Right renal pelvis (tissue), 4 donors: ENCODE measurements around the gene MID1. TPM values are rescaled to one million over a fixed set of nuclear protein-coding genes. Genes with fewer than 3 reads are reported as not detected.

ENCODE experiments used
- DNase-seq, 4 donors: peaks; one replicate each; pipeline ENCODE4 v3.0.0-alpha.2; 2013; ENCODE audit warnings: low read depth in 4 of 4, low spot score in 3 of 4, missing footprints in 1 of 4
- polyA plus RNA-seq, 4 donors: library from polyadenylated mRNA; unstranded; fragments of 120-200 nt; gene quantifications; one replicate each; pipeline ENCODE4 v1.2.1, GENCODE V29; 2013; ENCODE audit not compliant: insufficient read length in 4 of 4

The MID1 gene
- polyA plus RNA-seq, 4 donors = 23.0 to 30.2 (median 24.5) TPM

DNA sequence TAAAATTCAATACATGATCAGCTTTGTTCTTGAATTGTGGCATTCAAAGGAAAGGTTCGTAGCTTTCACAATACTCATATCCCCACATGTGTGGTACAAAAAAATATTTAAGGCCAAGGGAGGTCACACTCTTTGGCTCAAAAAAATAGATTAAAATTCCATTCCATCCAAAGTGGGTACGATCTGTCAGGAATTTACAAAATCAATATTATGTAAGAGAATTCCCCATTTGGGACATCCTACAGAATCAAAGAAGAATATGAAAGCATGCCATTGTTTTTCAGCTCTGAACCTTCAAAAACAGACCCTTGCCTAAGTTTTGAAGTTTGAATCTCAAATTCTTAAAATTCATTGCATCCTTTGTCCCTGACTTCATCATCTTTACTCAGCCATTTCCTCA is 85.8 kb downstream of the MID1 start:
- no peak for DNase-seq

- no peak for DNase-seq
These were observed 86.6 kb downstream of the MID1 start for GRCh38 chrX:10533696-10534365.

GRCh38 chrX:10531927-10532326 is 88.5 kb downstream of the MID1 start:
- DNase-seq = no peak

DNA sequence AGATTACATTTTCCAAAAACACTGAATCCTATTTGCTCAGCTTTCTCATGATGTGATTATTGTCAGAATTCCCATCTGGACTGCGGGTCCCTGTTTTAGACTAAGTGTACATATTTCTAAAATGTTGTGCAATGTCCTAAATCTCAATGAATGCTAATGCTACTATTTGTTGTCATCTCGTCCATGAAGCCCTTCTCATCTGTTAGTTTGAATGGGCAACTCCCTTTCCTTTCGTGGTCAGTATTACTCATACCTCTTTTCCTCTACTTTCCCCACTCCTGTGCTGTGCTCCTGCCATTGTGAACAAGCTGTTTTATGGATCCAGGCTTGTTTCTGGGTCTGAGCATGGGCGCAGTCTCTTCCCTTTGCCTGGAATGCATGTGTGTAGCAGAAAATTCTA is 91.0 kb downstream of the MID1 start:
- DNase-seq = no peak

GRCh38 chrX:10526451-10526850 is 93.9 kb downstream of the MID1 start:
- no peak for DNase-seq

GRCh38 chrX:10525381-10526120 is 94.8 kb downstream of the MID1 start:
- DNase-seq = no peak

DNA sequence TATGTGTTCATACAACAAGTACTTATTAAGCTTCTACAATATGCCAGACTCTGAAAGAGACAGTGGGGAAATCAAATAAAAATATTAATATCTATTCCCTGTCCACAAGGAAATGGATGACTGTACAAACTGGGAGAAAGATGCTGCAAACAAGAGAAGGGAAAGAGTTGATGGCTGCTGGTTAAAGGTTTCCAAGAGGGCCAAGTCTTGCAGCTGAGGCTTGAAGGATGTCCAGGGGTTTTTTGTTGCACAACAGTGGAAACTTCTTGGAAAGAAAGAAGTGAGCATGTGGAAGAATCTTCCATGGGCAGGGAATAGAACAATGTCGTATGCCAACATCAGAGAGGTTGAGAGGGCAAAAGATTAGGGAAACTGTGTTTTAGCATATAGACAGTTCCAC is 95.8 kb downstream of the MID1 start:
- DNase-seq = no peak

DNA sequence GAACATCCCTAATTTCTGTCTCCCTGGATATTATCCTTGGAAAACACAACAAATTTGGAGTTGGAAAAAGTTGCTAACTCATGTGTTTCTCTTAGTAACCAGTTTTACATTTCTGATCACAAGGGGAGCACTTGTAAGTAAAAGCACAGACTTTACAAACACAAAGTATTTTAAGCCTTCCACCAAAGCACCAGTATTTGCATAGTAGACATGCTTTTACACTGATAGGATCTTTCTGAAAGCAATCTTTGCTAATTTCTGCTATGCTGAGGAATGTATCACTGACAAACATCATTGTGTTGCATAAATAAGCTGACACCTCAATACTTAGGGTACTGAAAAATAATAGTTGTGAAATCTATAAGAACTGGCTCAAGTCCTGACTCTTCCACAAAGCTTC is 100.6 kb downstream of the MID1 start:
- DNase-seq = no peak

- no peak for DNase-seq
These were observed 101.1 kb downstream of the MID1 start for GRCh38 chrX:10519278-10519677.

DNA sequence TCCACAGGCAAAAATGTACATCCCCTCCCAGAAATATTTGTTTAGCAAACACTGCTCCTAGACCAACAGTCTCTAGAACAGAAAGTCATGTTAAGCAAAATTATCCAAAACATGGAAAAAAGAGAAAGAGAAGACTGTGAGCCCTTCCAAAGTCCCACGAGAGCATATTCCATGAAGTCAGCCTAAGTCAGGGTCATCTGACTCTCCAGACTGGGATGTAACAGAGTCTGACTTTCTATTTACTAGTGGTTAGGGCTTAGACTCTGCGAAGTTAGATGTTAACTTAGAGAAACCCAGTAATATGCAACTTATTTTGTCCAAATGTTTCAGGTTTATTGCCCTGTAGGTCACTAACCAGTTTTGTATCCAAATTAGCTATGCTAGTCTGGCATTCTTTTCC is 102.3 kb downstream of the MID1 start:
- no peak for DNase-seq

DNA sequence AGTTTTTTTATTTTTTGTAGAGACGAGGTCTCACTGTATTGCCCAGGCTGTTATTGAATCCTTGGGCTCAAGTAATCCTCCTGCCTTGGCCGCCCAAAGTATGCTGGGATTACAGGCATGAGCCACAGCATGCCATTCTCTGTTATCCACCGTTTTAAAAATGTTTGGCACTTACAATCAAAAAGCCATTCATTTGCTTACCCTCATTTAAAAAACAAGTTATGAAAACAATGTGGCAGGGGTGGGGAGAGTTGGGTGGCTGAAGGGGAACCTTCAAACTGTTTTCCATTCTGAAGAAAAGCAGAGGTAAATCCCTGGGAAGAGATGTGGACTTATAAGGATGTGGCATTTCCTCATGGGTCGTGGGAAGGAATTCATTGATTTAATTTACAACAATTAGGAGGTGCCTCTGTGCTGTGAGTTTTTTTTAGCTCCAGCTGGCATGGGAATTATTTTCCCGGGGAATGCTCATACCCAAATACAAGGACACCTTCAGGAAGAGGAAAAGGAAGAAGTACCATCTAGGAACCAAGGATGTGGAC is 103.5 kb downstream of the MID1 start:
- no peak for DNase-seq

DNA sequence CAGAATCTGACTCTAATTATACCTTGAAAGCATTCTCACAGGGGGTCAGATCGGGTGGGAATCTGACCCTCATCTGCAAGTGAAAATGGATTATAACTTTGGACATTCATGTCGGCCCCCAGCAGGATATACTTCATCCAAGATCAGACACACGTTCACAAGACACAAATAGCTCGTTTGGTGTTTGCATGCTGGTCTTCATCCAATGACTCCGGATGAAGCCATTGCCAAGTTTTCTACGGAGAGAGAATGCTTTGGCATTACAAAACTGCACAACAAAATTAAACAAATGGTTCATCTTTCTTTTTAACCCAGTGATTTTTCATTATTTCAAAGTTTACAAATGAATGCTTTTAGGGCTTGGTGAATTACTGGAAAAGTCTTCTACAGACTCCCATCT is 105.5 kb downstream of the MID1 start:
- DNase-seq = no peak

- no peak for DNase-seq
These were observed 106.4 kb downstream of the MID1 start for GRCh38 chrX:10513974-10514373.

- no peak for DNase-seq
These were observed 107.6 kb downstream of the MID1 start for GRCh38 chrX:10512741-10513140.

GRCh38 chrX:10512258-10512657 is 108.1 kb downstream of the MID1 start:
- DNase-seq = no peak

DNA sequence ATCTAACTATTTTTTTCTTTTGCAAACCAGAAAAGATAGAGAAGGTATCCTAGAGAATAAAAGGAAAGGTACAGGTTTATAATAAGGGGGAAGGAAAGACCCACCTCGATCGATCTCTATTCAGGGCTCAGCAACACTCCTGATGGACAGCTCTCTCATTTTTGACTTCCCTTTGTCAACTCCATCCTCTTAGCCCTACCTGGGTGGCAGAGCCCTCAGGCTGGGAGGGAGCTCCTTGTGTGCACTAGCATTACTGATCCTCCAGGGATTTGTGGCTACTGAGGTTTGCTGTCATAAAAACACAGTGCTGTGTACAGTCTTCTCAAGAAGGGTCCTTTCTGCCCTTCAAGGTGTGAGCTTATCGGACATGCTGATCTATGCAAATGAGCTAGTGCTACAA is 111.0 kb downstream of the MID1 start:
- DNase-seq = no peak

DNA sequence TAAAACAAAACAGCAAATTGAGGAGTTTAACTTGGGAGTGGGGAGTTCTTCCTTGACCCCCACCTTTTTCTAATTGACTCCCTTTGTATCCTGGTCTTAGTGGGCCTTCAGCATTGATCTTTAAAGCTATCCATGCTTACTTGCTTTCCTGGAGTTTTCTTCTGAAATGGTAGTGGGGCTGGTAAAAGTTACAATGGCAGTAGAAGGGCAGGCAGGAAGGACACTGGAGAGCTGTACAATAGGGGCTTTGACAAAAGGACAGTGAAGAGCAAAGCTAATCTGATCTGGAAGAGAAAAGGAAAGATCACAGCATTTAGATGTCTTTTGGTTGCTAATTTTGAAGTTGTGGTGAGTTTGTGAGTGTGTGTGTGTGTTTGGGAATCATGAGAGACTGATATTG is 111.5 kb downstream of the MID1 start:
- DNase-seq = no peak

- no peak for DNase-seq
These were observed 112.5 kb downstream of the MID1 start for GRCh38 chrX:10507876-10508275.

- no peak for DNase-seq
These were observed 113.2 kb downstream of the MID1 start for GRCh38 chrX:10507181-10507580.

DNA sequence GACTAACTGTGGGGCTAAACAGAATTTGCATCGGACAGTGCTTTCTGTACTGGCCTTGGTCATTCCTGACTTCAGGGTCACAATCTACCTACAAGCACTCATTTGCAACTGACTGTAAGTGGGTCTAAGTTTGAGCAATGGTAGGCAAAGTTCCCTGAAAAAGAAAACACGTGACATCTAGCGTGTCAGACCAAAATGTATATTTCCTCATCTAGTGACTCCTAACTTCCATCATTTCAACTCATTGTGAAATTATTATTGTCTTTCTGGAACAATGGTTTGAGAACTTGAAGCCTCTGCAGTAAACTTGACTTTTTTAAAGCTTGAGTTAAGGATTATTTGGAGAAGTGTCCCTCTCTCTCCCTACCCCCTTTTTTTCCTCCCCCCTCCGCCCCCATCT is 113.6 kb downstream of the MID1 start:
- DNase-seq = no peak

- DNase-seq = no peak
These were observed 114.7 kb downstream of the MID1 start for GRCh38 chrX:10505726-10506125.

- no peak for DNase-seq
These were observed 117.4 kb downstream of the MID1 start for GRCh38 chrX:10502961-10503360.
